HG03521 (cell line): ENCODE measurements around the gene MSRB2.

Experiments
- ATAC-seq: cut with Tn5 transposase; IDR thresholded peaks from one replicate; pipeline ENCODE4 v1.9.1; 2021; ENCODE audit warnings: mild to moderate bottlenecking, moderate library complexity; ENCODE audit not compliant: unreplicated experiment

Gene MSRB2

DNA sequence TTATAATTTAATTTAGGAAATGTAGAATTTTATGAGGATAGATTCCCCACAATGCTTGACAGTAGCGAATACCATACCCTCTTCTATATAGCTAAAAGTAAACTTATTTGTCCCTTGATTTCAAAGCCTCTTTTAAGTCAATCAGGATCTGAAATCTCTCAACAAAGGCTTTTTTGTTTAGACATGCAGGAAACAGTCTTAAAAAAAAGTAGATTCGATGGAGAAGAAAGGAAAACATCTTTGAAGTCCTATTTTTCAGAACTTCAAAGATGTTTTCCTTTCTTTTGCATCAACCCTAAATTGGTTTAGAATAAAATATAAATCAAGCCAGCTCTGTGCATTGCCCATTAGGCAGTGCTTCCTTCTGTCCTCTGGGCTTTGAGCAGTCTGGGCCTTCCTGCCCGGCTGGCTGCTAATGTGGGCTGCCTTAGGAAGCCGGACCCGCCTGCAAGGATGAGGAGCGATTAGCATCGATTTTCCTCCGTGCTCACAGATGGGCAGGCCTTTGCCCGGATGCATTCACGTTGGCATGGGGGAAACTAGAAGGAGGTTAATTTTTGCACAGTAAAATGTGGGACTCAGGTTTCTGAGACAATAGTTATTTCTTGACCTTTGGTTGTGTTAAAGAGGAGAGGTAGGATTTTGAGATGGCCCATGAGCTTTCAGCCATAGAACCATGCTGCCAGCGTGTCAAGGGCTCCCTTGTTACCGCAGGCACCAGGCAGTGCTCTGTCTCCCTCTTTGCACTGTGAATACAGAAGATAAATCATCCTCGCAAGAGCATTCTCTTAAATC, 15.5 kb downstream of the MSRB2 start:
- no peak for ATAC-seq

DNA sequence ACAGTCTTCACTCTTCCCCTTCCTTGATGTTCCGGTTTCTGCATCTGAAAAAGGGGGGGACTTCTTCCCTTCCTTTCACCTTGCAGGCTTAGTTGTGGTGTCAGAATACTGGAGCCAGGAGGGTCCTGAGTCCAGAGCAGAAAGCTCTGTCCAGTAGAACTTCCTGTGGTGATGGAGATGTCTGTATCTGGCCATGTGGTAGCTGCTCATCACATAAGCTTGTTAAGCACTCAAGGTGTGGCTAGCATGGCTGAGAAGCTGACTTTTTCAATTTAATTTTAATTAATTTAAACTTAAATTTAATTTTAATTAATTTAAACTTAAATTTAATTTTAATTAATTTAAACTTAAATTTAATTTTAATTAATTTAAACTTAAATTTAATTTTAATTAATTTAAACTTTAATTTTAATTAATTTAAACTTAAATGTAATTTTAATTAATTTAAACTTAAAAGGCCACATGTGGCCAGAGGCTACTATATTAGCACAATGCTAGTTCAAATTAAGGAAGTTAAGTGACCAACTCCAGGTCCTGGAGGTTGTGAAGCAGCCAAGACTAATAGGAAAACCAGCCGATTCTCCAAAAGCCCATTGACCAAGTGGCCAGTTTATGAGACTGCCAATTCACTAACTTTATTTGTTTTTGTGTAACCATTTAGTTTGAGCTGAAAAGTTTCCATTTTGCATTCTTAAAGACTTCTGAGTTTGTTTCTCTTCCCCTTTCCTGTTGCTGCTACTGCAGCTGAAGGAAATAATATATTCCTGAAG, 16.3 kb downstream of the MSRB2 start:
- no peak for ATAC-seq

DNA sequence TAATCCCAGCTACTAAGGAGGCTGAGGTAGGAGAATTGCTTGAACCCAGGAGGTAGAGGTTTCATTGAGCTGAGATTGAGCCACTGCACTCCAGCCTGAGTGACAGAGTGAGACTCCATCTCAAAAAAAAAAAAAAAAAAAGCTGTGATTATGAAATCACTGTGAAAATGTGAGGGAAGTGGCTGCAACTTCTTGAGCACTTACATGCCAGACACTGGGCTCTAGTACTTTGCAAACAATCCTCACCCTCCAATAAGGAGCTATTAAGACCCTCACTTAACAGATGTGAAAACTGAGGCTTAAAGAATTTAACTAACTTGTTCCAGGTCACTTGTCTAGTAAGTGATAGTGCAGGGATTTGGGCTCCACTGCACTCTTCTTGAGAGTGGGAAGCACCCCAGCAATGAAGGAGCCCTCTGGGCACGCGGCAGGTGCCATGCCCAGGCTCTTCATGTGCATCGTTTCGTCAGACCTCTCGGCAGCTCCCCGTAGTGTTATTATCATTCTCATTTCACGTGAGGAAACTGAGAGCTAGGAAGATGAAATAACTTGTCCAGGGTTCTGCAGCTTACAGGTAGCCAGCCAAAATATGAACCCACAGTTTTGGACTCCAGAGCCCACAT, 19.0 kb downstream of the MSRB2 start:
- ATAC-seq = no peak

DNA sequence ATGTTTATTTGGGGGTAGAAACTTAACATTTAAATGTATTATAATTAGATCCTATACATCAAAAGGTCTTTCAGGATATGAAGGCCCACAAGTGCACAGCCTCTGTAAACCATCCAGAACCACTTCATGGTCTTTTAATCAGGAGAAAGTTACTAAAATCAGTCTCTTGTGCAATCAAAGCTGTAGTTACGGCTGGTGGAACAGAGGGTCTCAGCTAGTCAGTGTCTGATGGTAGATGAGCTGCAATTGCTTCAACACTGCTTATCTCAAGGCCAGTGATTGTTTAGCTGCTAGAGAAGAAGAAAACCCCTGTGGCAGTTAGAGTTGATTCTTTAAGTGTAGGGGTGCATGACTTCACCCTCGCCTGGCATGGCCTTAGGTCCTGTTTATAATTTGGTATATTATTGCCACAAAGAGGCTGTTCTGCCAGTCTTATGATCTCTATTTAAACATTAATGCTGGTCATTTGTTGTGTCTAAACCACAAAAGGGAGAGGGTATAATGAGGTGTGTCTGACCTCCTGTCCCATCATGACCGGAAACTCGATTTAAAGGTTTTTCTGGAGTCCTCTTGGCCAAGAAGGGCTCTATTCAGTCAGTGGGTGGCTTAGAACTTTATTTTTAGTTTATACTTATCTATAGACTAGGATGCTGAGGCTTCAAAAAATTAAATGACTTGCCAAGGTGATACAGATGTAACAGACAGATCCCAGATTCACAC, 21.3 kb downstream of the MSRB2 start:
- no peak for ATAC-seq

DNA sequence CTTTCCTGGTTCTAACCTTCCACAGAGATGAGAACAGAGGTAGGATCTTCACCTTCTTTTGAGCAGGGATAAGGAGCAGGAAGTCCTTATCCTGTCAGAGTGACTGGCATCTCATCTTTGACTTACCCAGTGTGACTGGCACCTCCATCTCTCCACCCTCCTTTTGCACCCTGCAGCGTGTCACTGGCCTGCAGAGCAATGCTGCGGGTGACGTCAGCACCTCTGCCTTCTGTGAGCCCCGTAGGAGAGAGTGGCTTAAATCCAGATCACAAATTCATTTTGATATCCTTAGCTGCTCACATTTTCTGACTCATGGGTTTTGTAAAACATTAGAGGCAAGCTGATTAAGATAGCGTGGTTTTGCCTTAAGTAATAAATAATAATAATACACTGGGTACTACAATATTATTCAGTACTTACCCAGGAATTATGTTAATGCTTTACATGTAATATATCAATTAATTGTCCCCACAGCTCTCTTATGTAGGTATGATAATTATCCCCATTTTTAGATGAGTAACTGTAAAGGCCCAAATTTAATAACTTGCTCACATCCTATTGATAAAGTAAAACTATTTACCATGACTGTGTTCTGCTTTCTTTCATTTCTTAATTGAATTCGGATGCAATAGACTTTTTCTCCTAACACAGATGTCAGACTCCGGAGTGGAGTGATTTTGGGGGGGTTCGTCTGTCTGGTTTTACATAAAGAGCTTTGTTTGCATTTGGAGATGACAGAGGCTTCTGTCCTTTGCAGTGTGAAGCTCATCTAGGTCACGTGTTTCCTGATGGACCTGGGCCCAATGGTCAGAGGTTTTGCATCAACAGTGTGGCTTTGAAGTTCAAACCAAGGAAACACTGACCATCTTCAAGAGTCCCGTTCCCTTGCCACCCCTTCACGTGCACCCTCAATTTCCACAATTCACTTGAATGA, 24.9 kb downstream of the MSRB2 start:
- no peak for ATAC-seq

DNA sequence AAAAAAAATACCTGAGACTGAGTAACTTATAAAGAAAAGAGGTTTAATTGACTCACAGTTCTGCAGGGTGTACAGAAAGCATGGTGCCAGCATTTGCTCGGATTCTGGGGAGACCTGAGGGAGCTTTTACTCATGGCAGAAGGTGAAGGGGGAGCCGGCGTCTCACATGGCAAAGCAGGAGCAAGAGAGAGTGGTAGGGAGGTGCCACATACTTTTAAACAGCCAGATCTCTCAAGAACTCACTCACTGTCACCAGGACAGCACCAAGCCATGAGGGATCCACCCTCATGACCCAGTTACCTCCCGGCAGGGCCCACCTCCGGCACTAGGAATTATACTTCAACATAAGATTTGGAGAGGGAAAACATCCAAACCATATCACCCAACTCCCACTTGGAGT, 25.8 kb downstream of the MSRB2 start:
- no peak for ATAC-seq

DNA sequence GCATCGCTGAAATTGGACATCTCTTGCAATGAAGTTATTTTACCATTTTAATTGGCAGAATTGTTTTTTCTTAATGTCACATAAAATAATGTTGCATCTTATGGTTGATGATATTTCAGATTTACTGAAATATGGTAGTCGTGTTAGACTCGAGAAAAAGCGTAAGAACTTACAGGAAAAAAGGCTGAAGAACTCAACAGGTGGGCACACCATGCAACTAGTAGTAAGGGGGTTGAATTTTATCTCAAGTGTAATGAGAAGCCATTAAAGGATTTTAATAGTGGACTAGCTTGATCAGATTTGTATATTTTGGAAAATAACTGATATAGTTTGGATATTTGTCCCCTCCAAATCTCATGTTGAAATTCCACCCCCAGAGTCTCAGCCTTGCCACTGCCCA, 41.1 kb downstream of the MSRB2 start:
- ATAC-seq = no peak

DNA sequence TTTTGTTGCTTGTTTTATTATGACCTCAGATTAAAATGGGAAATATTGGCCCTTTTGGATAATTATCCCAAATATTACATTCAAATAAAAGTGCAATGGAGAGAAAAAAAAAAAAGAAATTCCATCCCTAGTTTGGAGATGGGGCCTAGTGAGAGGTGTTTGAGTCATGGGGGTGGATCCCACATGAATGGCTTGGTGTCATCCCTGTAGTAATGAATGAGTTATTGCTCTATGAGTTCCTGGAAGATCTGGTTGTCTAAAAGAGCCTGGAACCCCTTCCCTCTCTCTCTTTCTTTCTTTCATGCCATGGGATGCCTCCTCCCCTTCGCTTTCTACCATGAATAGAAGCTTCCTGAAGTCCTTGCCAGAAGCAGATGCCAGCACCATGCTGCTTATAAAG, 44.3 kb downstream of the MSRB2 start:
- ATAC-seq = no peak

DNA sequence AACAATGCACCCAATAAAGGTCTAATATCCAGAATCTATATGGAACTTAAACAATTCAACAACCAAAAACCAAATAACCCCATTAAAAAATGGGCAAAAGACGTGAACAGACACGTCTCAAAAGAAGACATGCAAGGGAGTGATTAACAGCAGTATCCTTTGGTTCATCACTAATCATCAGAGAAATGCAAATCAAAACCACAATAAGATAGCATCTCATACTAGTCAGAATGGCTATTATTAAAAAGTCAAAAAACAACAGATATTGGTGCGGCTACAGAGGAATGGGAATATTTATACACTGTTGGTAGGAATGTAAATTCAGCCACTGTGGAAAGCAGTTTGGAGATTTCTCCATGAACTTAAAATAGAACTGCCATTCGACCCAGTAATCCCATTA, 46.6 kb downstream of the MSRB2 start:
- no peak for ATAC-seq

DNA sequence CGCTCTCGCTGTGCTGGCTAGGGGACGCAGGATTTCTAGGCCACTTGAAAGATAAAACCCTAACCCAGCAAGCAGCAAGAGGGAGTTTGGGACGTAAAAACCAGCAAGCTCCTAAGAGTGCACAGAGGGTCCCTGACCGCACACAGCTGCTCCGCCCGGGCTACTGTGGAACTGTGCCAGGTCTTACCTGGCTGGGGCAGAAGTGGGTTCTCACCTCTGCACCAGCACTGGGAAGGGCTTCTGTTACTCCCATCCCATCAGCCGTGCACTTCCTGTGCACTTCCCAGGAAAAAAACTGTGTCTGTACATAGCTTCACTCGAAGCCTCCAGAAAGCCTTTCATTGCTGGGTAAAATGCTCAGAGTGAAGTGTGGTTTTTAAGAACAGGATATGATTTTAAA, 50.9 kb downstream of the MSRB2 start:
- ATAC-seq = no peak

DNA sequence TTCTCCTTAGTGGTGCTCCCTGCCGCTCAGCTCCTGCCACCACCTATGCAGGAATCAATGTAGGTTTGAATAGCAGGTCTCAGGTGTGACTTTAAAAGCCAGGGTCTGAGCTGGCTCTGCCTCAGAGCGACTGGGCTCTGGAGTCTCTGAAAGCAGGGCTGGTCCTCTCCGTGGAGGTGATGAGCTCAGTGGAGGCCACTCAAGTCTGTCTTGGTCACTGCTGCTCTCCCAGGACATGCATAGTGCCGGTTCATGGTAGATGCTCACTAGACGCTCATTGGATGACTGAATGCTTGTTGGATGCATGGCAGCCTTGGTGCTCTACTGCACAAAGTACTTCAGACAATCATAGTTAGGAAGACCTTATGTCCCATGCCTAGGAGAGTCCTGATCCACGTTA, 51.7 kb downstream of the MSRB2 start:
- ATAC-seq = no peak

DNA sequence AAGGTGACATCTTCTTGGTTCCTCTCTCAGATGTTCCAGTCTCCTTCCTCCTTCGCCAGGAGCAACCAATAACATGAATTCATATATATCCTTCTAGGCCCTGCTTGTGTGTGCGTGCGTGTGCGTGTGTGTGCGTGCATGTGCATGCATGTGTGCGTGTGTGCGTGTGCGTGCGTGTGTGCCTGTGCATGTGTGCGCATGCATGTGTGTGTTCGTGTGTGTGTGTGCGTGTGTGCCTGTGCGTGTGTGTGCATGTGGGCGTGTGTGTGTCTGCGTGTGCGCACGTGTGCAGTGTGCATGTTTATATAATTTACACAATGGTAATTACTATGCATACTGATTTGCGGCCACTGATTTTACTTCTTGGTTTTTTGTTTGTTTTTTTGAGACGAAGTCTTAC, 52.8 kb downstream of the MSRB2 start:
- no peak for ATAC-seq

DNA sequence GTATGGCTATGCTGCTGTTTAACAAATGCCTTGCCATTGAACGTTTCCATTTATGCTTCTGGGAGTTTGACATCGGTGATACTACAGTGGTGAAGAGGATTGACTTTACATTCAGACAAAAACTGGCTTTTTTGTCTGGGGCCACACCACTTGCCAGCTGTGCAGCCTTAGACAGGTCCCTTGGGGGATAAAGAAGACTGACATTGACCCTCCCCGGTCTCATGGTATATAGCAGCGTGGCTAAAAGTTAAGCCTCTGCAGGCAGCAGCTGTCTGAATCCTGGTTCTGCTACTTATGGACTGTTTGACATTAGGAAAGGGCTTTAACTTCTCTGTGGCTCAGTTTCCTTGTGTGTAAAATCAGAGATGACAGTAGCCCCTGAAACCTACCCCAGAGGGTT, 54.7 kb downstream of the MSRB2 start:
- no peak for ATAC-seq

DNA sequence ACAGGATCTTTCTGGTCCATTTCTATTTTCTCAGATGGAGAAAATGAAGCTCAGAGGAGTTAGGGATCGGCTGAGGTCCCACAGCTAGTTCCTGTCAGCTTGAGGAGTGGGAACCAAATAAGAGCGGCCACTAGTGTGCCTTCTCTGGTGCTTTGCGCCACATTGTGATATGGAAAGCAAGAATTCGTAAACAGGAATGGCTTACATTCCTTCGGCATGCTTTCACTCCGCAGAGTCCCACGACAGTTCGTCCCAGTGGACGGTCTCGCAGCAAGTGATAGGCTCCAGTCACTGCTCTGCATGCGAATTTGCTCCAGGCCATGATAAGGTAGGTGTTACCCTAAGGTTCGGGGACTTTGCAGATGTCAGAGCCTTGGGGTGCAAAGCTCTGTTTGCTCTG, 55.2 kb downstream of the MSRB2 start:
- no peak for ATAC-seq

DNA sequence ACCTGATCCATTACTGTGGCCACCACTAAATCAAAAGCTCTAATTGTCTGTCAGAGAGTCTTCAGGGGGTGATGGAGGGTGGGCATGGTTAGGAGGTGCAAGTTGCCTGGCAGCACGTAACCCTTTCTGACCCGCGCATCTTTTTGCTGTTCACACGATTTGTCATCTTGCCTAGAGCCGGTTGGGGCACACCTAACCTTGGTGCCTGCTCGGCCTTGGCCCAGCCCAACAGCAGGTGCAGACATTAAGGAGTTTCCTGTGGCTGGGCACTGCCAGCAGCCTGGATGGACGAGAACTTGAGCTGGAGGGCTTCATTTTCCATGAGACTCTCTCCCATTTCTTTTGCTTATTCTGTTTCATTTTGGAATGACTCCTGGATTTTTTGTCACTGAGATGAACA, 55.7 kb downstream of the MSRB2 start:
- ATAC-seq = no peak

DNA sequence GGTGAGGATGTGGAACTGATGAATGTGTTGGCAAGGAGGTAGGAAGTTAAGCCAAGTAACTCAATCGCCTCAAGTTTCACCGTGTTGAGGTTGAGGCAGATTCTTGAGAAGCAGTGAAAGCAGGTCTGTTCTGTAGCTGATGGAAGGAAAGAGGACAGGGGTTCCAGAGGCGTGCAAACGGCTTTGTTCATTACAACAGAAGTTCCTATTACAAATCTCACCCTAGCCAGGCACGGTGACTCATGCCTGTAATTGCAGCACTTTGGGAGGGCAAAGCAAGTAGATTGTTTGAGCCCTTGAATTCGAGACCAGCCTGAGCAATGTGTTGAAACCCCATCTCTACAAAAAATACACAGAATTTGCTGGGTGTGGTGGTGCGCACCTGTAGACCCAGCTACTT, 59.8 kb downstream of the MSRB2 start:
- no peak for ATAC-seq

DNA sequence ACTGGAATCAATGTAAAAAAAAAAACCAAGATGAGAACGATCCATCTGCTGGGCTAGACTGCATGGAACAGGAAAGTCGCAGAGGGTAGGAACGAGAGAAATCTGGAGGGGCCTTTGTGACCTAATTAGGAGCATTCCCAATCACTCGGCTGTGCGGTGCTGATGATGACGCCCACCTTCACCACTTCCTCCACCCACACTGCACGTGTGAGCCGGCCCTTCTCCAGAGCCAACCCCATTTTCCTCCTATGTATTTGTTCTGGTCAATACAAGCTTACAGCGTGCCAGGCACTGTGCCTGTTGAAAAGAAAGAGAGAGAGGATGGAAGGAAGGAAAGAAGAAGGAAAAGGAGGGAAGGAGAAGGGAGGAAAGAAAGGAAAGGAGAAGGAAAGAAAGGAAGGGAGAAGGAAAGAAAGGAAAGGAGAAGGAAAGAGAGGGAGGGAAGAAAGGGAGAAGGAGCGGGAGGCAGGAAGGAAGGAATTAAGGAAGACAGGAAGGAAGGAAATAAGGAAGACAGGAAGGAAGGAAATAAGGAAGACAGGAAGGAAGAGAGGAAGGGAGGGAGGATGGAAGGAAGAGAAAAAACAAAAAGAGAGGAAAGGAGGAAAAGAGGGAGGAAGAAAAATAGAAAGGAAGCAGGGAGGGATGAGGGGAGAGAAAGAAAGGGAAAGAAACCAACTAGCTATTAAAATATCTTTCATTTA, 61.2 kb downstream of the MSRB2 start:
- ATAC-seq = no peak

DNA sequence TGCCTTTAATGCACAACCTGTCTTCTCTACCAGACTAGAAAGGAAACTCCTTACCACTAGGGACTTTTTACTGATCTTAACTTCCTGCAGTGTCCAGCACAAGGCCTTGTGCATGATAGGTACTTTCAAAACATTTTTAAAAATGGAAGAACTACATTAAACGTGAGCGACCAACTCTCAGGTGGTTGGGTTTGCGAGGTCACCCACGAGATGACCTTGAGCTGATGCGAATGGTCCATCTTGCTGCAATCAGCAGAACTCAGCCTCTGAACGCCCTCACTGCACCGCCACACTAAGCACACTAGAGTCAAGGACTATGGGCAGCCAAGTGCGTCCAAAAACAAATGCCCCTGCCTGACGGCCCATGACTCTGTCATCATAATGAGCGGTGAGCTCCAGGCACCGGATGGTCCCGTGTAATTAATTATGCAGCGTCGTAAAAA, 61.9 kb downstream of the MSRB2 start:
- no peak for ATAC-seq

DNA sequence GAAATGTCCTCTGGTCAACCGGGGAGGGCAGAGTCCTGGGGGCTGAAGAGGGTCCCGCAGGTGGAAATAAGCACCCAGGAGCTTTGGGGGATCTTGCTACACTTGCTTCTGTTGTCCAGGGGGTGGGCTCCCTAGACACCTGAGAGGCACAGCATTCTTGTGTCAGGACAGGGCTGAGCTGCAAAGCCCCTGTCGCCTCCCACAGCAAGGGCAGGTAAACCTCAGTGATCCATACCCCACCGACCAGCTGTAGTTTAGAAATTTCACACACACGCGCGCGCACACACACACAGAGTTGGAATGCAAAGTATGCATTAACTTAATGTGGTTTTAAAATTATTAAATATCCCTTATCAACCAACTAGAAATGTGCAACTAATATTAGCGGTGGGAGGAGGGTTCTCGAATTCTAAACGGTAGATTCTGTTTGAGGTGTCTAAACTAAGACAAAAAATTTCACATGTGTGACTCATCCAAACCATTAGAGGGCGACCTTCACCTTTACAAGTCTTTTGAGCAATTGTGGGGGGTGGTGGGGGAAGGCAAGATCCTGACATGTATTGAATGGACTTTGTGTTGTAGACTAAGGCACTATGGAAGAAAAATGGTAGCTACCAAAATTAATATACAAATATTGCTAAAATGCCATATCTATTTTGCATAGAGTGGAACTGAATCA, 62.5 kb downstream of the MSRB2 start:
- peak; percentile 47 for ATAC-seq
